ENCODE results near the gene HOXD11. TPM values are rescaled to one million over a fixed set of nuclear protein-coding genes. Genes with fewer than 3 reads are reported as not detected.

HOXD11 gene
- total and polyA plus RNA-seq, 8 donors = not detected

DNA sequence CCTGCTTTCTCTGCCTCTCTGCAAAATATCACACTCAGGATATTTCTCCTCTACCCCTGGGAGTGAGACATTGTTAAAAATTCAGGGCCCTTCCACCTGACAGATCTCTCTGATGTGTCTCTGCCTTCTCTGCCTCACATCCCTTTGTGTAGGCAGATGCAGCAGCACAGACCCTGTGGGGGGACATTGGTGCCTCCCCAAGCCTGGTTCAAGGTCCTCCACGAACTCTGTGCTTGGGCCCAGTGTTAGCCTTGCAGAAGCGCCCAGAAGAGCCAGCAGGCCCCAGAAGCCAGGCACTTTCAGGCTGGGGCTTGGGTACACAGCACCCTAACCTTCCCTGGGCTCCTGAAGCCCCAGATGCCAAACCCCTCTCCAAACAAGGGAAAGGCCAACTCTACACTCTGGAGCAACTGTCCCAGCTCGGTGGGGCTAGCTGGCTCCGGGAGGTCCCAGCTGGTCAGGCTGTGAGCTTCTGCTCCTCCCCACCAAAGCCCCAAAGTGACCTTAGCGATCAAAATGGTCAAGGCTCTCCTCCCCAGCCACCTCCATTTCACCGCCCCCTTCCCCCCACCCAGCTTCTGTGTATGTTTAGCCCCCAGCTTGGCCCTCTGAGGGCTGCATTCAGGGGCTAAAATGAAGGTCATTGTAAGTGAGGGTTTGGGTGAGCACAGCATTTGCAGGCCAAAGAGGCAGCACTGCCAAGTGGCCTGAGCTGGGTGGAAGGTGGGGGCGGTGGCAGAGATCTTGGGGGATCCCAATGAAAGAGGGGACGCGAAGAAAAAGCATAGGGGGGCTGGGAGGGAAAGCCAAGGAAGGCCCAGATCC is 18.1 kb downstream of the HOXD11 start:
- H3K27ac ChIP-seq = no peak overlapping the region
- DNase-seq = no peak
- no peak overlapping the region for H3K4me3 ChIP-seq
- H3K36me3 ChIP-seq = no peaks in the 10 kb centered on the region
- H3K4me1 ChIP-seq = peaks cover 23 to 52% (median 37%) of the 10 kb centered on the region in 4 donors
- intact Hi-C loops (cut with DNase I; ENCODE audit: low total_unique reads) = loop anchor here (5.0 to 10.0 kb wide), 2 partner anchors 530 to 1022 kb away; no protein-coding TSS in a partner anchor
- peaks cover 0 to 37% (median 0%) of the 10 kb centered on the region in 4 donors for H3K9me3 ChIP-seq
- no peak for TF ChIP-seq POLR2AphosphoS5 (IDR thresholded peaks at IDR 0.05)
- H3K27me3 ChIP-seq = peaks cover 55 to 100% (median 93%) of the 10 kb centered on the region in 3 donors
- WGBS, 5 donors = 14 to 28% (median 18%) methylated on average over 5 to 9 of the region's 9 CpGs

DNA sequence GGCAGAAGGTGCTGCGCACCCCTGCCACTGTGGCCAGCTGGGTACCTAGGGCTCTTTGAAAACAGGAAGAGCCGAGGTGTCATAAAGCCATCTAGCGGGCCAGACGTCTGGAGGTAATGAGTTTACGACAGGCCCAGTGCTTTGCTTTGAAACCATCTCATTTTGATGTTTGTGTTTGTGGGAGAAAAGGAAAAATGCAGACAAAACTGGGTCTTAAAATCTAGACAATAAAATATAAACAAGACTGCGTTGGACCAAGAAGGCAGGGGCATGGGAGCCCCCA is 18.6 kb downstream of the HOXD11 start:
- no peak overlapping the region for H3K27ac ChIP-seq
- peaks cover 28 to 57% (median 42%) of the 10 kb centered on the region in 4 donors for H3K4me1 ChIP-seq
- intact Hi-C loops (cut with DNase I; ENCODE audit: low total_unique reads) = loop anchor here (5.0 to 10.0 kb wide), 2 partner anchors 529 to 1022 kb away; no protein-coding TSS in a partner anchor
- WGBS, 5 donors = 13 to 24% (median 15%) methylated on average over 6 of the region's 6 CpGs
- peaks cover 0 to 42% (median 0%) of the 10 kb centered on the region in 4 donors for H3K9me3 ChIP-seq
- H3K4me3 ChIP-seq = no peak overlapping the region
- H3K27me3 ChIP-seq = peaks cover 54 to 100% (median 93%) of the 10 kb centered on the region in 3 donors
- TF ChIP-seq, protein P1, sequence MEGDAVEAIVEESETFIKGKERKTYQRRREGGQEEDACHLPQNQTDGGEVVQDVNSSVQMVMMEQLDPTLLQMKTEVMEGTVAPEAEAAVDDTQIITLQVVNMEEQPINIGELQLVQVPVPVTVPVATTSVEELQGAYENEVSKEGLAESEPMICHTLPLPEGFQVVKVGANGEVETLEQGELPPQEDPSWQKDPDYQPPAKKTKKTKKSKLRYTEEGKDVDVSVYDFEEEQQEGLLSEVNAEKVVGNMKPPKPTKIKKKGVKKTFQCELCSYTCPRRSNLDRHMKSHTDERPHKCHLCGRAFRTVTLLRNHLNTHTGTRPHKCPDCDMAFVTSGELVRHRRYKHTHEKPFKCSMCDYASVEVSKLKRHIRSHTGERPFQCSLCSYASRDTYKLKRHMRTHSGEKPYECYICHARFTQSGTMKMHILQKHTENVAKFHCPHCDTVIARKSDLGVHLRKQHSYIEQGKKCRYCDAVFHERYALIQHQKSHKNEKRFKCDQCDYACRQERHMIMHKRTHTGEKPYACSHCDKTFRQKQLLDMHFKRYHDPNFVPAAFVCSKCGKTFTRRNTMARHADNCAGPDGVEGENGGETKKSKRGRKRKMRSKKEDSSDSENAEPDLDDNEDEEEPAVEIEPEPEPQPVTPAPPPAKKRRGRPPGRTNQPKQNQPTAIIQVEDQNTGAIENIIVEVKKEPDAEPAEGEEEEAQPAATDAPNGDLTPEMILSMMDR (IDR thresholded peaks at IDR 0.05) = no peak
- no peak for TF ChIP-seq POLR2AphosphoS5 (IDR thresholded peaks at IDR 0.05)
- no peak for TF ChIP-seq POLR2A (IDR thresholded peaks at IDR 0.05)
- TF ChIP-seq EP300 (IDR thresholded peaks at IDR 0.05) = no peak
- no peak for DNase-seq
- H3K36me3 ChIP-seq = no peaks in the 10 kb centered on the region

DNA sequence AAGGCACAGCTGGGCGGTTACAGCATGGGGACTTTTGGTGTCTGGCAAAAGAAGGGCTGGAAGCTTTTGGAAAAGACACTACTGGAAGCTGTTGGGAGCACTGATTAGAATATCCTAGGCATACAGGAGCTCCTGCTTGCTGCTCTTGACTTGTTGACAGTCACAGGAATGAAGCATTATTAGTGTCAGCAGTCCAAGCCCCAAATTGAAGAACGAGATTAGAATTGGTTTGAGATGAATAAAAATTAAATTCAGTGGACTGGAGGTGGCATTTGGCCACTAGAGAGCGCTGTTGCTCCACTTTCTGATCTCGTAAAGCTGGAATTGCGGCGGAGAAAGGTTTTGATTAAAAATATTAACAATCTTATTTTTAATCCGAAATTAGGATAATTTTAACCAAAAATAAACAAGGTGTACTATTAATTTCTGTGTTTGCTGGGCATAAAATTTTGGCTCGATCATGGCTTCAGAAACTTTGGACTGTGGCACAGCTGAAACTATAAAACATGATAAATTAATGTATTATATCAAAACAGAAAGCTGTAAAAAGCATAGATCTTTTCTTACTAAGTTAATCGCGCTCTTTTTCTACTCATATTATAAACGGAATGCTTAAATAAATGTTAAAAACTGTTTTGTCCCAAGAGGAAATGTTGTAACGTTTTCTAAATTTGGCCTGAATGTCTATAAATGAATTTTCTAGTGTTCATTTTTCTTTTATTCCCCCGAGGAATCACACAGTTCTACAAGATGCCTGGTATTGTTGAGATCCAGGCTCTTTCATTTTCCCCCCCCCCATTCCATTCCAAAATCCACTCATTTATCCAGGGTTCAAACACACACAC is 20.1 kb downstream of the HOXD11 start:
- Histone ChIP-seq H3K4me1 (peaks cover 28 to 57% (median 42%) of the 10 kb centered on the region in 4 donors), H3K36me3 (no peaks in the 10 kb centered on the region), H3K27ac (no peak overlapping the region), H3K27me3 (peaks cover 57 to 100% (median 93%) of the 10 kb centered on the region in 3 donors), H3K4me3 (no peak overlapping the region), H3K9me3 (peaks cover 0 to 34% (median 2%) of the 10 kb centered on the region in 4 donors)
- whole genome bisulfite sequencing, 5 donors = 3 to 5% (median 4%) methylated on average over 13 of the region's 13 CpGs
- no peak for TF ChIP-seq POLR2A (IDR thresholded peaks at IDR 0.05)
- TF ChIP-seq, protein P1 (IDR thresholded peaks at IDR 0.05) = peak in 5 of 7 experiments; percentile 62 to 97 (median 87)
- peak; percentile 74 to 87 for DNase-seq
- intact Hi-C loops (cut with DNase I; ENCODE audit: low total_unique reads) = loop anchor here (5.0 to 10.0 kb wide), 2 partner anchors 528 to 1020 kb away; no protein-coding TSS in a partner anchor

DNA sequence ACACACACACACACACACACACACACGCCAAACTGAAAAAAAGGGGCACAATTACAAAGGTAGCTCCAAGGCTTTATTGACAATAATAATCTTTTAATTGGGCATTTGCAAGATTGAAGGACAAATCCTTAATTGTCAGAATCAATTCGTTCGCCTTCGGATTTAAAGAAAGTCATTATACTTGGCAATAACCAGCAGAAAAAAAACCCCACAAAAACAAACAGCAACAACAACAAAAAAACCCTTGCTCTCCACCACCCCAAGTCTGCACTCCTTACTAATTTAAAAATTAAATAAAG is 20.6 kb downstream of the HOXD11 start:
- peaks cover 0 to 32% (median 2%) of the 10 kb centered on the region in 4 donors for H3K9me3 ChIP-seq
- H3K4me1 ChIP-seq = peaks cover 22 to 57% (median 41%) of the 10 kb centered on the region in 4 donors
- peaks cover 56 to 100% (median 93%) of the 10 kb centered on the region in 3 donors for H3K27me3 ChIP-seq
- TF ChIP-seq EP300 (IDR thresholded peaks at IDR 0.05) (no peak), POLR2AphosphoS5 (IDR thresholded peaks at IDR 0.05) (no peak), POLR2A (IDR thresholded peaks at IDR 0.05) (no peak)
- TF ChIP-seq, protein P1 (IDR thresholded peaks at IDR 0.05) = no peak
- 16 to 25% (median 21%) methylated on average over 4 of the region's 4 CpGs for WGBS, 5 donors
- H3K4me3 ChIP-seq = no peak overlapping the region
- no peak for DNase-seq
- intact Hi-C loops (cut with DNase I; ENCODE audit: low total_unique reads) = loop anchor here (5.0 to 10.0 kb wide), 2 partner anchors 527 to 1020 kb away; no protein-coding TSS in a partner anchor
- no peaks in the 10 kb centered on the region for H3K36me3 ChIP-seq
- no peak overlapping the region for H3K27ac ChIP-seq

All from stomach (tissue), 9 donors.